ENCODE measurements around the gene FOXK2. TPM values are rescaled to one million over a fixed set of nuclear protein-coding genes. Genes with fewer than 3 reads are reported as not detected.

The FOXK2 gene
- total RNA-seq, 2 experiments from 2014 or later = 76.2 to 144 TPM

DNA sequence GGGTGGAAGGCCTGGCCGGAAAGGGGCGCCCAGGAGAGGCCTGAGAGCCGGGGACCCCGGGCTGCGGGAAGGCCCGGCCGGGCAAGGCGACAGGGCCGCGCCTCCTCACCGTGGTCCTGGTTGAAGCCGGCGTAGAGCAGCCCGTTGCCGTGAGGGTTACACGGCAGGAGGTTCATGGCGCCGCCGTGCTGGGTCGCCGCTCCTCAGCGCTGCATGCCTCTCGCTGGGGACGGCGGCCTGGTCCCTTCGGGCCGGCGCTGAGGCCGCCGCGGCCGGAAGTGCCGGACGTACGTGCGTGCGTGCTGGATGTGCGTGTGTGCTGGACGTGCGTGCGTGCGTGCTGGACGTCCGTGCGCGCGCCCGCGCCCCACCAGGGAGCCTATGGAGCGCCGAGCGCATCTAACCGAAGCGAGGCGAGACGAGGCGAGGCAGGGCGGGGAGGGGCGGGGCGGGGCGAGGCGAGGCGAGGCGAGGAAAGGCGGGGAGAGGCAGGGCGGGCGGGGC lies 128.7 kb downstream of the FOXK2 start, which contains the start of gene WDR45B:
WDR45B (minus strand) TSS at position 280 of the 504 bp plus-strand sequence; CDS start at position 176, 104 bp downstream.
- Histone ChIP-seq H3K4me1 (ENCODE audit: insufficient read depth, low read length, poor library complexity, severe bottlenecking) (peaks cover 14% of the 10 kb centered on the region), H3K27ac (ENCODE audit: low read depth, low read length, poor library complexity, severe bottlenecking) (peak within 1 kb of the TSS; percentile 89), H2AFZ (ENCODE audit: low read length) (peak within 1 kb of the TSS; percentile 29; the same call in 1 of the 2 replicates), H3K79me2 (ENCODE audit: insufficient read depth, low read depth, low read length) (peaks cover 50% of the 10 kb centered on the region), H3K4me2 (ENCODE audit: low read length) (peak within 1 kb of the TSS; percentile 97), H3K36me3 (ENCODE audit: insufficient read depth, low read length) (peaks cover 29% of the 10 kb centered on the region), H4K20me1 (ENCODE audit: insufficient read depth, low read length) (peaks cover 17% of the 10 kb centered on the region; the same call in 1 of the 2 replicates), H3K9me3 (ENCODE audit: low read length) (no peaks in the 10 kb centered on the region), H3K9me2 (ENCODE audit: insufficient read depth, low read length) (no peaks in the 10 kb centered on the region), H3K4me3 (ENCODE audit: low read depth, low read length, poor library complexity, severe bottlenecking) (peak within 1 kb of the TSS; percentile 90)
- CTCF ChIA-PET (ENCODE audit: unreplicated experiment) = no interaction called here
- POLR2A ChIA-PET = no interaction called here
- intact Hi-C loops (cut with micrococcal nuclease; ENCODE audit: unreplicated experiment) = loop anchor here (1.0 to 5.0 kb wide), 3 partner anchors 69 to 199 kb away; partner anchors contain the start of gene FN3KRP
- no TSS peak for BruUV-seq (replicated peaks)
- TF ChIP-seq, protein P1, sequence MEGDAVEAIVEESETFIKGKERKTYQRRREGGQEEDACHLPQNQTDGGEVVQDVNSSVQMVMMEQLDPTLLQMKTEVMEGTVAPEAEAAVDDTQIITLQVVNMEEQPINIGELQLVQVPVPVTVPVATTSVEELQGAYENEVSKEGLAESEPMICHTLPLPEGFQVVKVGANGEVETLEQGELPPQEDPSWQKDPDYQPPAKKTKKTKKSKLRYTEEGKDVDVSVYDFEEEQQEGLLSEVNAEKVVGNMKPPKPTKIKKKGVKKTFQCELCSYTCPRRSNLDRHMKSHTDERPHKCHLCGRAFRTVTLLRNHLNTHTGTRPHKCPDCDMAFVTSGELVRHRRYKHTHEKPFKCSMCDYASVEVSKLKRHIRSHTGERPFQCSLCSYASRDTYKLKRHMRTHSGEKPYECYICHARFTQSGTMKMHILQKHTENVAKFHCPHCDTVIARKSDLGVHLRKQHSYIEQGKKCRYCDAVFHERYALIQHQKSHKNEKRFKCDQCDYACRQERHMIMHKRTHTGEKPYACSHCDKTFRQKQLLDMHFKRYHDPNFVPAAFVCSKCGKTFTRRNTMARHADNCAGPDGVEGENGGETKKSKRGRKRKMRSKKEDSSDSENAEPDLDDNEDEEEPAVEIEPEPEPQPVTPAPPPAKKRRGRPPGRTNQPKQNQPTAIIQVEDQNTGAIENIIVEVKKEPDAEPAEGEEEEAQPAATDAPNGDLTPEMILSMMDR (conservative IDR thresholded peaks at IDR 0.05; ENCODE audit: low read length) = no peak
- TF ChIP-seq EZH2phosphoT487 (IDR thresholded peaks at IDR 0.05; ENCODE audit: borderline replicate concordance, low read depth, low read length) = no peak
- DNase-seq (ENCODE audit: low spot score) = peak; percentile 99

DNA sequence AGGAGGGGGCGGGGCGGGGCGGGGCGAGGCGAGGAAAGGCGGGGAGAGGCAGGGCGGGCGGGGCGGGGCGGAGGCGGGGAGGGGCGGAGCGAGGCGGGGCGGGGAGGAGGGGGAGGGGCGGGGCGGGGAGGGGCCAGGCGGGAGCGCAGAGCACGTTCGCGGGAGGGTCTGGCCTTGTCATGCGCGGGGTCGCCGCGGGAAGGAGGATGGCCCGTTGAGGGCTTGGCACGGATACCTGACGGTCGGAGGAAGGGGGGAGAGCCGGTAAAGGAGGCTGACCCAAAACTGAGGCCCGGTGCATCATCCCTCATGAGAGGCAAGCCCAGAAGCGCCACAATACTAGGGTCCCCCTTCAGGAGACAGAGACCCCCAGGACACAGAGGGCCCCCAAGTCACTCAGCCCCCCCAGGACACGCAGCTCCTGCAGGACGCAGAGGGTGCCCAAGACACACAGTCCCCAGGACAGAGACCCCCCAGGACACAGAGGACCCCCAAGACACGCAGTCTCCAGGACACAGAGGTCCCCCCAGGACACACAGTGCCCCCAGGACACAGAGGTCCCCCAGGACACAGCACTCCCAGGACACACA lies 129.3 kb downstream of the FOXK2 start:
- H2AFZ ChIP-seq (ENCODE audit: low read length) = peak overlapping the region; percentile 29; the same call in 1 of the 2 replicates
- peak overlapping the region; percentile 64 for H3K4me3 ChIP-seq (ENCODE audit: low read depth, low read length, poor library complexity, severe bottlenecking)
- DNase-seq (ENCODE audit: low spot score) = peak; percentile 77
- peaks cover 17% of the 10 kb centered on the region; the same call in 1 of the 2 replicates for H4K20me1 ChIP-seq (ENCODE audit: insufficient read depth, low read length)
- no peak for TF ChIP-seq EZH2phosphoT487 (IDR thresholded peaks at IDR 0.05; ENCODE audit: borderline replicate concordance, low read depth, low read length)
- TF ChIP-seq, protein P1 (conservative IDR thresholded peaks at IDR 0.05; ENCODE audit: low read length) = no peak
- H3K27ac ChIP-seq (ENCODE audit: low read depth, low read length, poor library complexity, severe bottlenecking) = peak overlapping the region; percentile 67
- H3K9me2 ChIP-seq (ENCODE audit: insufficient read depth, low read length) = no peaks in the 10 kb centered on the region
- POLR2A ChIA-PET = no interaction called here
- intact Hi-C loops (cut with micrococcal nuclease; ENCODE audit: unreplicated experiment) = loop anchor here (1.0 to 5.0 kb wide), 3 partner anchors 68 to 200 kb away; partner anchors contain the start of gene FN3KRP
- BruUV-seq (replicated peaks) = no TSS peak
- peaks cover 14% of the 10 kb centered on the region for H3K4me1 ChIP-seq (ENCODE audit: insufficient read depth, low read length, poor library complexity, severe bottlenecking)
- CTCF ChIA-PET (ENCODE audit: unreplicated experiment) = no interaction called here
- no peaks in the 10 kb centered on the region for H3K9me3 ChIP-seq (ENCODE audit: low read length)
- H3K36me3 ChIP-seq (ENCODE audit: insufficient read depth, low read length) = peaks cover 22% of the 10 kb centered on the region
- peaks cover 44% of the 10 kb centered on the region for H3K79me2 ChIP-seq (ENCODE audit: insufficient read depth, low read depth, low read length)
- H3K4me2 ChIP-seq (ENCODE audit: low read length) = peak overlapping the region; percentile 83
